HepG2 (cell line): ENCODE data around the gene NFKBIZ. TPM values are rescaled to one million over a fixed set of nuclear protein-coding genes. Genes with fewer than 3 reads are reported as not detected.

ENCODE experiments used
- ATM ChIP-seq: fragments of 450-650 bp; IDR thresholded peaks from 2 replicates; pipeline ENCODE4 v1.7.1; 2017; ENCODE audit warnings: mild to moderate bottlenecking, borderline replicate concordance
- CREB1 ChIP-seq, 2 experiments: fragments of 450-650 bp in 1 of 2; IDR thresholded peaks; 2 replicates each; pipeline ENCODE4 v1.6.1; 2016 to 2017; ENCODE audit warnings: control low read depth in 1 of 2, mild to moderate bottlenecking in 1 of 2, missing compliant biosample characterization in 1 of 2, missing genetic modification characterization in 1 of 2
- HDAC1 ChIP-seq: sonication (generic); formaldehyde crosslinking; IDR thresholded peaks from 2 replicates; pipeline ENCODE4 v1.5.1; 2020; ENCODE audit warnings: mild to moderate bottlenecking, missing genetic modification reagents
- PBX3 ChIP-seq: sonication (generic); formaldehyde crosslinking; IDR thresholded peaks from 2 replicates; pipeline ENCODE4 v1.8.1; 2023; ENCODE audit warnings: missing genetic modification reagents, inconsistent platforms, borderline replicate concordance
- ZBTB21 ChIP-seq: sonication (generic); formaldehyde crosslinking; IDR thresholded peaks from 2 replicates; pipeline ENCODE4 v1.4.0; 2020; ENCODE audit warnings: missing genetic modification reagents
- ZBTB40 ChIP-seq, 2 experiments: fragments of 450-650 bp in 1 of 2; sonication (generic) in 1 of 2; formaldehyde crosslinking in 1 of 2; IDR thresholded peaks; 2 replicates each; pipeline versions ENCODE4 v1.6.1 to v1.8.0; 2016 to 2022; ENCODE audit warnings: antibody characterized with exemption in 1 of 2, mild to moderate bottlenecking in 1 of 2, missing genetic modification reagents in 1 of 2
- ZBTB7A ChIP-seq: sonication (generic); formaldehyde crosslinking; IDR thresholded peaks from 2 replicates; pipeline ENCODE4 v1.8.0; 2022; ENCODE audit warnings: mild to moderate bottlenecking, missing genetic modification reagents
- ZNF225 ChIP-seq: sonication (generic); formaldehyde crosslinking; IDR thresholded peaks from 2 replicates; pipeline ENCODE4 v1.4.0; 2020; ENCODE audit warnings: mild to moderate bottlenecking, missing genetic modification reagents
- ZNF414 ChIP-seq: sonication (generic); formaldehyde crosslinking; IDR thresholded peaks from 2 replicates; pipeline ENCODE4 v1.5.0; 2020; ENCODE audit warnings: missing genetic modification reagents
- ZNF556 ChIP-seq: sonication (generic); formaldehyde crosslinking; IDR thresholded peaks from 2 replicates; pipeline ENCODE4 v1.4.0; 2020; ENCODE audit warnings: mild to moderate bottlenecking, missing genetic modification reagents, borderline replicate concordance
- ZNF7 ChIP-seq: IDR thresholded peaks from 2 replicates; pipeline ENCODE4 v1.6.1; 2016; ENCODE audit warnings: missing biosample characterization, missing genetic modification reagents
- ZNF710 ChIP-seq: sonication (generic); formaldehyde crosslinking; IDR thresholded peaks from 2 replicates; pipeline ENCODE4 v1.5.0; 2020; ENCODE audit warnings: mild to moderate bottlenecking, missing genetic modification reagents, borderline replicate concordance
- ZNF883 ChIP-seq: sonication (generic); formaldehyde crosslinking; IDR thresholded peaks from 2 replicates; pipeline ENCODE4 v1.5.1; 2020; ENCODE audit warnings: mild to moderate bottlenecking, missing genetic modification reagents; ENCODE audit errors: not compliant biosample characterization
- polyA plus RNA-seq, 8 experiments: library from polyadenylated mRNA; depleted of rRNA in 3 of 8; stranded (reverse) in 7 of 8; unstranded in 1 of 8; fragments of >200 nt; fragmentation: Illumina TruSeq in 4 of 8; extraction: Trizol in 4 of 8; gene quantifications; 2 replicates each; pipeline versions ENCODE4 v1.2.1 to v1.2.3, GENCODE V29; 2011 to 2016; ENCODE audit warnings: low read depth in 4 of 8, missing spikeins in 1 of 8, mixed read lengths in 1 of 8; ENCODE audit not compliant: insufficient read depth in 1 of 8
- total RNA-seq, 5 experiments: library from RNA; depleted of rRNA; stranded (reverse); fragments of >200 nt; fragmentation: Illumina TruSeq; extraction: Trizol; gene quantifications; 2 replicates each; pipeline ENCODE4 v1.2.3, GENCODE V29; 2016; ENCODE audit warnings: low read depth in 1 of 5

NFKBIZ gene
- total and polyA plus RNA-seq, 2 of the 13 experiments (the other 11 are each of a cell fraction or from before 2014, with no cell fraction given): 25.9 to 60.6 TPM

- TF ChIP-seq ZBTB40 (IDR thresholded peaks at IDR 0.05): no peak
- TF ChIP-seq ZBTB40 (CRISPR knock-in tag; IDR thresholded peaks at IDR 0.05): peak; percentile 32; the same call in 1 of the 2 replicates
- TF ChIP-seq PBX3: peak; percentile 64
- no peak for TF ChIP-seq ZNF7 (CRISPR knock-in tag)
- TF ChIP-seq ZNF710 (CRISPR knock-in tag): no peak
- no peak for TF ChIP-seq ATM
- TF ChIP-seq HDAC1: peak; percentile 36; the same call in 1 of the 2 replicates
- TF ChIP-seq ZNF883: peak; percentile 49
- TF ChIP-seq ZNF556 (CRISPR knock-in tag): no peak
- no peak for TF ChIP-seq ZNF225 (CRISPR knock-in tag)
- no peak; the same call in 1 of the 2 replicates for TF ChIP-seq ZNF414 (CRISPR knock-in tag)
- TF ChIP-seq ZBTB21 (CRISPR knock-in tag): no peak
- TF ChIP-seq CREB1 (IDR thresholded peaks at IDR 0.05): peak; percentile 31; the same call in 1 of the 2 replicates
- no peak for TF ChIP-seq CREB1 (CRISPR knock-in tag; IDR thresholded peaks at IDR 0.05)
- TF ChIP-seq ZBTB7A: no peak
These were observed at the start of gene NFKBIZ (continued) for GRCh38 chr3:101848754-101849713.
